HG03565 (cell line): ENCODE results near the gene PTPRN2.

Experiments used
- ATAC-seq: cut with Tn5 transposase; IDR thresholded peaks from one replicate; pipeline ENCODE4 v1.9.1; 2021; ENCODE audit warnings: mild to moderate bottlenecking, moderate library complexity; ENCODE audit not compliant: unreplicated experiment

Gene PTPRN2

DNA sequence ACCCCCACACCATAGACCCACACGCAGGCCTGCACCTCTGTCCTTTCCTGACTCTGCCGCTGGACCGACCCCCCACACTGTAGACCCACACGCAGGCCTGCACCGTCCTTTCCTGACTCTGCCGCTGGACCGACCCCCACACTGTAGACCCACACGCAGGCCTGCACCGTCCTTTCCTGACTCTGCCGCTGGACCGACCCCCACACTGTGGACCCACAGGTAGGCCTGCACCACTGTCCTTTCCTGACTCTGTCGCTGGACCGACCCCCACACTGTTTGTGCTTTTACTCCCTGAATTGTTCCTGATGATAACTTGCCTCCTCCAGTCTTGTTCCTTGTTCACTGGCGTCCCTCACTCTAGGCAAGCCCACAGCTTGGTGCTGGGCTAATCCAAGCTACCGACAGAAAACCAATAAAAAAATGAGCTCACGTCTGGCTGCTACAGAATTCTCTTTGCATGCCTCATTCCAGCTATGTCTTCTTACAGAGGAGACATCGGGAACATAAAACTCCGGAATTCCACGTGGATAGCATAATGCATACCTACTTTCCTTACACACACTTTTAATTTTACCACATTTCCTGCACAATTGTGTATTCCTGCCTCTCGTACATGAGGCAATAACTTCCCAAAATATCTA, 494.3 kb downstream of the PTPRN2 start:
- ATAC-seq = no peak

DNA sequence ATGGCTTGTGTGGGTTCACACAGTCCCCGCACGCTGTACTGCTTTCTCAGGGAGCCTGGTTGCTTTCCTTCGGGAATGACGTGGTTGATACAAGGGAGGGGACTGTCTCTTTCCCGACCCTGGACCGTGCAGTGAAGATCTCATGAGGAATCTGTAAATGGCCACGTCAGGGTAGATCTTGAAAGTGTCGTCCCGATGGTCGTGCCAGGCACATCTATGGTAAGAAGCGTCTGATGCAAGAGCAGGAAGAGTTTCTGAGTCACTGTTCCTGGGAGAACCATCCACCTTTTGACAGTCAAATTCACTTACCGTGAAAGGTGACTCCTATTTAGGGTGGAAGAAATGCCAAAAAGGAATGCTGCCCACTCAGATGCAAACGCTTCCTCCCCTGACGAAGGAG, 500.4 kb downstream of the PTPRN2 start:
- no peak for ATAC-seq

DNA sequence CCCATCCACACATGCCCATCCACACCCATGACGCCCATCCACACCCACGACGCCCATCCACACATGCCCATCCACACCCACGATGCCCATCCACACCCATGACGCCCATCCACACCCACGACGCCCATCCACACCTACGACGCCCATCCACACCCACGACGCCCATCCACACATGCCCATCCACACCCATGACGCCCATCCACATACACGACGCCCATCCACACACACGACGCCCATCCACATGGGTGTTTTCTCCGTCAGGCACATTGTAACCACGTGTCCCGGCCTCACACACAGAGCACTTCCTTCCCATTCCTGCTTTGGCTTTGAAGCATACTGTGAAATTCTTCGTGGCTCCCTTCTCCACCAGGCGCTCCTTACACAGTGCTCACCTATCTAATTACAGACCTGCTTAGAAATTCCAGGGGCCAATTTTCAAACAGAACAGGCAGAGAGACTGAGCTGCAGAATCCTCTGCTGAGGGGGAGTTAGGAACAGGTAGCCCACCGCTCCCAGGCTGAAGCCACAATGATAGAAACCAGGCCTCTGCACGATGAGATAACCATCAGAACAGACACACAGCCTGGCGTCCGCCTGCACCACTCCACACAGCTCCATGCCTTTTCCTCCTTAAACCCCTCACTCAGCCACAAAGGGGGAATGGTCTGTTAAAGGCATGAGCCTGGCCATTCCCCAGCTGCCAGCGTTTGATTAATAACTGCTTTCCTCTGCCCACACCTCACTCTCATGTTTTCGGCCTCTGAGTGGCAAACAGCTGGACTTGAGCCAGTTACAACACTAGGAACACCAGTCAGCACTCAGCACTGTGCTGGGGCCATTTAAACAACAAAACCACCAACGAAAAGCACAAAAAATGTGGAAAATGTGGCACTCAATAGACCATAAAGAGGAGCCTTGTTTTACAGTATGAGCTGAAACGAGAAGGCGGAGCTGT, 501.6 kb downstream of the PTPRN2 start:
- no peak for ATAC-seq

DNA sequence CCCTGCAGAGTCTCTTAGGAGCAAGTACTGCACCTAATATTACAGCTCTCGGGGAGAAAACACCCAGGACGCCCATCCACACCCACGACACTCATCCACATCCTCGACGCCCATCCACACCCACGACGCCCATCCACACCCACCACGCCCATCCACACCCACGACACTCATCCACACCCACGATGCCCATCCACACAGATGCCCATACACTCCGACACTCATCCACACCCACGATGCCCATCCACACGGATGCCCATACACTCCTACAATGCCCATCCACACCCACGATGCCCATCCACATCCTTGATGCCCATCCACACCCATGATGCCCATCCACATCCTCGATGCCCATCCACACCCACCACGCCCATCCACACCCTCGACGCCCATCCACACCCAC, 503.1 kb downstream of the PTPRN2 start:
- no peak for ATAC-seq

DNA sequence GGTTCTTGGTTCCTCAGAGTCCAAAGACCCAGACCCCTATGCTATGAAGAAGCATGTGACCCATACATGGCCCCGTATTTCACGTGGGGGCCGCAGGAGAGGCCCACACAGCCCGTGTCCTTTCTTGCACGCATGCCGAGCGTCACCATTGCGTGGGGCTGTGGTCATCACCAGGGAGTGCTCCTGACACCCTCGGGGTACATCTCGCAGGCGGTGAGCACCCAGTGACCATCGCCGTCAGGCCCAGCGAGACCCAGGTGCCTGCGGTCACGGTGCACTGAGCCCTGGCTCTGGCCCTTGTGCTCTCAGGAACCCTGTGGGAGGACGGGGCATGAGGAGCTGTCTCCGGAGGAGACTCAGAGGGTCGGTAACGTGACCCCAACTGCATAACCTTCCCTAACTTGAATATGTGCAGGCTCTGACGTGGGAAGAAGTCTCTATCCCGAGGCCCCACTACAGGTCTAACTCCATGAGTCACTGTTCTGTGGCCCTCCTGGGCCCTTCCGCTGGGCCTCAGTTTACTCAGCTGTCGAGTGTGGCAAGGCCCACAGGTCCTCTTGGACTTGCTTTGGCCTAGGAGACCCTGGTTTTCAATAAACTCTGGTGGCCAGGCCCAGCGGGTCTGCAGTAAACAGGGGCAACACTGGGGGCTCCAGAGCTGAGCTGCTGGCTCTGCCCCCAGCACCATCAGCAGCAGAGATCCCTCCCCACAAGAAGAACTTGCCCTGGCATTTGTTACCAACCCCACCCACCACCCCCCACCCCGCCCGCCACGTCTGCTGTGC, 503.9 kb downstream of the PTPRN2 start:
- no peak for ATAC-seq

DNA sequence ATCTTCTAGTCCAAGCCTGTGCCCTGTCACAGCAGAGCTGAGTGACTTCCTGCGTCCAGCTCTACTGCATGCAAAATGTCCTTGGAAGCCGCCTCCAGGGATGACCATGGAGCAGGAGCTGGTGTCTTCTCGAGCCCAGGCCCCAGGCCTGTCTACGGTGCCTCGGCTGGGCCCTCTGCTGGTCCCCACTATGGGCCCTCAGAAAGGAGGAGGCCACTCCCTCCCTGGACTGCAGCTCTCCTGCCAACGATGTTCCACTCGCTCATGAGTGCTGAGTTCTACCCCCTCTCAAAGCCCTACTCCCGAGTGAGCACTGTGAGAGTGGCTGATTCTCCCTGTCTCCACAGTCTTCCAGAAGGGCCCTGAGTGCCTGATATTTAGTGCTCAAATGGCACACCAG, 504.9 kb downstream of the PTPRN2 start:
- ATAC-seq = no peak

DNA sequence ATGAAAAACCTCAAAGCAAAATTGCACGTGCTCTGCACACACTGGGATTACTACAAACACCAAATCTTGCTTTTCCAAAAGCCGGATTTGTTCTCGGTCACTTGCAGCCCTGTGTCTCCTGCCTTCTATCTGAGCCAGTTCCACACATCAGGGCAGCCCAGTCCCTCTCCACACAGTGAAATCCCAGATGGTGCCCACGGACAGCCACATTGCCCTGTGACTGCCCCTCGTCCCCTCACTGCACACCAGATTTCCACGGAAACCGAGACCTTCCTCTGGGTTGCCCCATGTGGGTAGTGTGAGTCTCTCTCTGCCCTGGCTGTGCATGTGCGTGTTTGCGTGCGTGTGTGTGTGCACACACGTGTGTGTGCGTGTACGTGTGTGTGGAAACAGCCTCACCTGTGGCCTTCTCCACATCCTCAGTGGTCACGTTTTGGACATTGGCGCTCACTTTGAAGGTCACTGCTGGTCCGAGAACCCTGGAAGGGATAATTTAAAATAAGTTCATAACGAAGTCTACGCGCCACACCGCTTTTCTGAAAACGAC, 506.7 kb downstream of the PTPRN2 start:
- ATAC-seq = no peak

DNA sequence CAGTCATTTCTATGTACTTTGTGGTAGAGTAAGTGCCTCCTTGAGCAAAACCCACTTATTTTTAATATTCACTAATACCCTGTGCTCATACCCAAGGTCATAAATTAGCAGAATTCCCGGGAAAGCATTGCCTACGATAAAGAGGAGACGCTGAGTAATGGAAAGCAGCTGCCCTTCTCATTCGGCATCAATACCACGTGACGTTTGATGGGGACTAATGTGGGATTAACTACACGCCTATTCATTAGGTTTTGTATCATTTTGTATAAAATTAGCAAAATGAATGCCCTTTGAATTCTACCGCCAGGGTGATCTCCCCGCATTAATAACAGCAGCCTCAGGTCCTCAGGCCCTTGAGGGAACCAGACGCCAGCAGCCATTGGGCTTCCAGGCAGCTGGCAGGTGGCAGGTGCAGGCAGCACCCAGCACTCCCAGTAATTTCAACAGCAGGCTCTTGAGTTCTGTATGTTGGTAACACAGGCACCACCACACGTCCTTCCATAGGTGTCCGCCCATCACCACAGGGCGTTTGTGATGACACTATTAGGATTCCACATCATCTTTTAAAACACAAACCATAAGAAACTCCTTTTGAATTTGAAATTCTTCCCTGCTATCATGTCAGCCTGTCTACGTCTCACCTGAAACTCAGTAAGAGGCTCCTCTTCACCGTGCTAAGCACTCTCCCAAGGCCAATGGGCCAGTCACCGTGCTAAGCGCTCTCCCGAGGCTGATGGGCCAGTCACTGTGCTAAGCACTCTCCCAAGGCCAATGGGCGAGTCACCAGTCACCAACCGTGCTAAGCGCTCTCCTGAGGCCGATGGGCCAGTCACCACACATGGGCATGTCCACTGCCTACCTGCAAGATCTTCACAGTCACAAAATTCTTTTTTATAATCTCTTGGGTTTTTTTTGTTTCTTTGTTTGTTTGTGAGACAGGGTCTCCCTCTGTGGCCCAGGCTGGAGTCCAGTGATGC, 509.4 kb downstream of the PTPRN2 start:
- no peak for ATAC-seq

DNA sequence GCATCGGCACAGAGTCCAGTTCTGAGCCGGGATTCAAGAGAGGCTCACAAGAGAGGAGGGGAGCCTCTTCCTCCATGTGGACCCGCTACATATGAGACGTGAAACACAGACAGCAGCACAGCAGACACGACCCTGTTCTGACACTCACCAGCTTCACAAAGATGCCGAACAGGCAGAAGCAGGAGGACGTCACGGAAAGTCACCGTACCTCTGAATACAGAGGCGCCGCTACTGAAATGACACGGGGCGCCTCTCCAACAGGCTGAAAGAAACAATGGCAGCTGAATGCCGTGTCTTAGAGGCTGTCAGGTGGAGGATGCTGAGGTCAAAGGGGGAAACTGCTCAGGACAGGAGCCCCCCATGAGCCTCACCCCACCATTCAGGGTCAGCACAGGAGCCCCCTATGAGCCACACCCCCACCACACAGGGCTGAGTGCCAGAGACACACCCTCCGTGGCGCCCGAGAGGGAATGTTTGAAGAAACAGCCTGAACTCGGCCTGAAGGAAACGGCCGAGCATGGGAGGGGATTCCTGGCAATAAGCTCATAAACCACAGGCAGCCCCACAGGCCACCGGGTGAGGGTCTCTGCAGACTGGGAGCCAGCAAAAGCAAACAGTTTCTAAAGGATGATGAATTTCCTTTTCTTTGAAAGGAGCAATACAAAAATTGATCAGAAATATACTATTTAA, 510.3 kb downstream of the PTPRN2 start:
- no peak for ATAC-seq

DNA sequence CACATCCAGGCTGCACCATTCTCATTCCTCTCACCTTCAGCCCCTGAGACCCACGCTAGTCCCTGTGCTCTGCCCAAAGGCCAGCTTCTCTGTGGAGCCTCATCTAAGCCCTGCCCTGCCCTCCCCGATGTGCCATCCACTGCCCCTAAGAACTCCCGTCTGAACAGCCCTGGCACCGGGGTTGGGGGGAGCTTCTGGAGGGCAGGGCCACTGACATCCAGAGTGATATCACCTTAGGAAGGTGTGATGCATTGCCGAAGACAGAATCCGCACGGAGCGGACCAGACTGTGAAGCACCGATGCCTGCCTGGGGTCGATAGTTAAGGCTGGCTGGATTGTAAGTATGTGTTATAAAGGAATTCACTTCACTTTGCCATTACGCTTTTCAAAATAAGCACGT, 511.0 kb downstream of the PTPRN2 start:
- no peak for ATAC-seq

DNA sequence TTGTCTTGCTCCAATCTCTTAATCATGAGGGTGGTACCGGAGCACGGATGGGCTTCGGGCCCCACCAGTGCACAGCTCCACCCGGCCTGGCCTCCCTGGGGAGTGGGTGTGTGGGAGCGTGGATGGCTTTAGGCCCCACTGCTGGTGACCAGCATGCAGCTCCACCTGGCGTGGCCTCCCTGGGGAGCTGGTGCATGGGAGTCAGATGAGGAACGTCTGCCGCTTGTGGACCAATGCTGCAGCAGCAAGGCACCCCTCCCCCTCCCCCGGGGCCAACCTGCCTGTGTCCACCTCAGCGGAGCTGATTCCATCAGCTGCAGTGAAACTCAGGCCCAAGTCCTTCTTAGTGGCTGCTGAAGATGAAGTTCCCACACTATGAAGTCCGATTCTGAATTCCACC, 511.4 kb downstream of the PTPRN2 start:
- no peak for ATAC-seq

DNA sequence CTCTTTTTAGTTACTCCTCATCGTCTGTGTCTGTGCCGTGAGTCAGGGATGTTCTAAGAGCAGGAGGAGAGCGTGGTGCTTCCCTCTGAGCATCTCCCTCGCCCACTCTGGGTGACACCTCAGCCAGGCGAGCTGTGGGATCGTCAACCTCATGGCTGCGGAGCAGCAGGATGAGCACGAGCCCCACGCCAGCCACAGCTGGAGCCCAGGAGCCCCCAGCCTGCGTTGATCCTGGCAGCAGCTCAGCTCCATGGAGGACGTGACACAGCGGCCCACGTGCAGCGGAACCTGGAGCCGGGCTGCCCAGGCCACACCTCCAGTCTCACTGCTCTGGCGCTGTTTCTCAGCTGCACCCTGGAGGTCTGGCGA, 512.0 kb downstream of the PTPRN2 start:
- no peak for ATAC-seq

DNA sequence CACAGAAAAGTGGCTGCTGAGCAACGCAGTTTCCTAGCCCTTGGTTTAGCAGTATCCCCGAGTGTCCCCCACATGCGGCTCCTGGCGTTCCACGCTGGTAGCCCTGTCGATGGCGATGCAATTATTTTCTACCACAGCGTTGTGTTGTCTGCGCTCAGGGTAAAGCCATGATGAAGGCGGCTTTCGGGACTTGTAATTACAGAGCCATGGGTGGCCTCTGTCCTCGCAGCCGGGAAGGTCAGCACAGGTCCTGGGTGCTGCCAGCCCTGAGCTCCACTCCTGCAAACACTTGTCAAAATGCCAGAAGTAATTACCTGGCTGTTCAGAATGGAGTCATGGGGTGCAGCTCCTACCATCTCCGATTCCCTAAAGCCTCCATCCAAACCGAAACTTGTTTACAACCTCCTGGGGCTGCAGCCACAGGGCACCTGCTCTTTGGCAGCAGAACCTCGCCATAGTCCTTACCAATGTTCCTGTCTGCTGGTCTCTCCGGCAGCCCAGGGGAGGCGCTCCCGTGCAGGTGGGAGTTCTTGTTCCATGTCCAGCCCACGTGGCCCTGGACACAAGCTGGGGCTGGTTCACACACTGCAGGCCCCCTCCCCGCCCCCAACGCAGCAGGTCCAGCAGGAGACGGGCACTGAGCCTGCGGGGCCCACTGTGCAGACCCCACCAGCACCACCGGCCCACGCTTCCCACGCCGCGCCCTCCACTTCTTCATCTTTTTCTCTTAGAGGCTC, 512.6 kb downstream of the PTPRN2 start:
- no peak for ATAC-seq

DNA sequence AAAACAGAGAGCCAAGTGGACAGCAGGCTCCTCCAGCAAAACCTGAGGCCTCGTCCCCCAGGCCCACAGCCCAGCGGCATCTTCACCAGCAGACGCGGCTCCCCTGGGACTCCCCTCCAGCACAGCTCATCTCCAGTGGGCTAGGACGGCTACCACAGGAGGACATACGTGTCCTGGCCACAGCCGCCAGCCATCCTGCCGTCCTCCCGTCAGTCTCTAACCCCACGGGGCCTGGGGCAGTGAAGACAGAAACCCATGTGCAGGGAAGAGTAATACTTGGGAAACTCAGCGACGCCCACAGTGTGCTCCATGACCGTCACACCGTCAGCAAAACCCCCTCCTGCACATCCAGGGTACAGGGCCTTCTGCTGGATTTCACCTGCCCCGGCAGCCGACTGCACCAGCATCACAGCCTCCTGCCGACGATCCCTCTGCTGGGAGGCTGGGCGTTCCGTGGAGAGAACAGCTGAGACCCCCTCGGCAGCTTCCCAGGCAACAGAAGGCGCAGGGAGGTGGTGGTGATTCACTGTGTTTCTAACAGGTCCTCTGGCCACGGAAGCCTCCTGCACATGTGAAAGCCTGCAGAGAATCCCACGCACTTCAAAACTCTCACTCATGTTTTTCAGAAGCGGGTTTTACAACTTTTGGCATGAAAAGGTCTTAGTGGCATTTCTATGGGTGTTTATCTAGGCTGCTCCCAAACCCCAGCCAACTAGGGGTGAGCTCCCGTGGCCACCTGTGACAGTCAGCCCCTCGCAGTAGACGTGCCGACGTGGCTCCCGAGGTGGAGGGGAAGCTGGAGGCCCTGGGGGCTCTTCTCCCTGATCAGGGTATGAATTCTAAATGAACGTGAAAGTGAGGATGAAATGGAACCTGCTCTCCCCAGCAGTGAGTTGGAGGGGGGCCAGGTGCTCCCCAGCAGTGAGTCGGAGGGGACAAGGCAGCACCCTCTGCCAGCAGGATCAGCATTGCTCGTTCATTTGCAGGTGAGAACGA, 513.5 kb downstream of the PTPRN2 start:
- ATAC-seq = no peak

DNA sequence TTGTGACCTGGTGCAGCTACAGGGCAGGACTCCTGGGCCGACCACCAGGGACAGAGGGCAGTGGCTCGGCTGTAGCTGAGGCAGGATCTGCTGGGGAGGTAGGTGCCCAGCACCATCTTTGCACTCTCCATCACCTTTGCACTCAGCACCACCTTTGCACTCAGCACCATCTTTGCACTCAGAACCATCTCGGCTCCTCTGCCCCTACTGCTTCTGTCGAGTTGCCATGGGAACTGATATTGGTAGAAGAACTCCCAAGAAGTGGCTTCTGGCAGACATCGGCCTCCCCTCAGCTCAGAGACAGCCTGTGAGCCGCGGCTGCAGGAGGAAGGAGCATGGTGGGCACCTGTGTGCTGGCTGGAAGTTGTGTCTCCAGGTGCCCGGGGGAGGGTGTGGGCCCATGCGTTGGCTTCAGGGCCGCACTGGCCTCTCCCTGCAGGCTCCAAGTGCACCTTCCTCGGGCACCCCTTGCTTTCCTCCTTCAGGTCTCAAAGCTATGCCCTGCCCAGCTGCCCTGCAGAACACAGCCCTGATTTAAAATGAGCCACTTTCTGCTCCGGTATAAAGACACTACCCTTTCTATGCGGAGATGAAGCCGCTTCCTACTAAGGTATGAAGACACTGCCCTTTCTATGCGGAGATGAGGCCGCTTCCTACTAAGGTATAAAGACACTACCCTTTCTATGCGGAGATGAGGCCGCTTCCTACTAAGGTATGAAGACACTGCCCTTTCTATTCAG, 514.5 kb downstream of the PTPRN2 start:
- ATAC-seq = no peak

DNA sequence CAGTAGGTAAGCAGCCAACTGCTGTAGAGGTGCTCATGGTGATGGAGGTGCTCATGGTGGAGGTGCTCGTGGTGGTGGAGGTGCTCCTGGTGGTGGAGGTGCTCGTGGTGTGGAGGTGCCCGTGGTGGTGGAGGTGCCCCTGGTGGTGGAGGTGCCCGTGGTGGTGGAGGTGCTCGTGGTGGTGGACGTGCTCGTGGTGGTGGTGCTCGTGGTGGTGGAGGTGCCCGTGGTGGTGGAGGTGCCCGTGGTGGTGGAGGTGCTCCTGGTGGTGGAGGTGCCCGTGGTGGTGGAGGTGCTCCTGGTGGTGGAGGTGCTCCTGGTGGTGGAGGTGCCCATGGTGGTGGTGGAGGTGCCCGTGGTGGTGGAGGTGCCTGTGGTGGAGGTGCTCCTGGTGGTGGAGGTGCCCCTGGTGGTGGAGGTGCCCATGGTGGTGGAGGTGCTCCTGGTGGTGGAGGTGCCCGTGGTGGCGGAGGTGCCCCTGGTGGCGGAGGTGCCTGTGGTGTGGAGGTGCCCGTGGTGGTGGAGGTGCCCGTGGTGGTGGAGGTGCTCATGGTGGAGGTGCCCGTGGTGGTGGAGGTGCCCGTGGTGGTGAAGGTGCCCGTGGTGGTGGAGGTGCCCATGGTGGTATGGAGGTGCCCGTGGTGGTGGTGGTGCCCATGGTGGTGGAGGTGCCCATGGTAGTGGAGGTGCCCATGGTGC, 517.3 kb downstream of the PTPRN2 start:
- no peak for ATAC-seq
